Esophagus muscularis mucosa (tissue), 3 donors: Measurements from ENCODE around the gene NMUR2.

Experiments
- POLR2A ChIP-seq: fragments of 450-650 bp; IDR thresholded peaks from one replicate; pipeline ENCODE4 v1.6.1; 2017; ENCODE audit warnings: antibody characterized with exemption, moderate library complexity, mild to moderate bottlenecking, low read depth
- POLR2AphosphoS5 ChIP-seq, 2 donors: sonication (generic); formaldehyde crosslinking; IDR thresholded peaks; one replicate each; pipeline ENCODE4 v1.6.1; 2017; ENCODE audit warnings: antibody characterized with exemption in 2 of 2
- TF ChIP-seq, protein P1 (sequence below), 3 experiments: fragments of 200-600 bp in 2 of 3; fragments of 450-650 bp in 1 of 3; sonication (generic) in 2 of 3; IDR thresholded peaks; one replicate each; pipeline ENCODE4 v1.5.1; 2017 to 2019; ENCODE audit warnings: antibody characterized with exemption in 3 of 3, mild to moderate bottlenecking in 2 of 3, moderate library complexity in 1 of 3

GRCh38 chr5:152380415-152381123, 24.5 kb downstream of the NMUR2 start:
- TF ChIP-seq, protein P1, sequence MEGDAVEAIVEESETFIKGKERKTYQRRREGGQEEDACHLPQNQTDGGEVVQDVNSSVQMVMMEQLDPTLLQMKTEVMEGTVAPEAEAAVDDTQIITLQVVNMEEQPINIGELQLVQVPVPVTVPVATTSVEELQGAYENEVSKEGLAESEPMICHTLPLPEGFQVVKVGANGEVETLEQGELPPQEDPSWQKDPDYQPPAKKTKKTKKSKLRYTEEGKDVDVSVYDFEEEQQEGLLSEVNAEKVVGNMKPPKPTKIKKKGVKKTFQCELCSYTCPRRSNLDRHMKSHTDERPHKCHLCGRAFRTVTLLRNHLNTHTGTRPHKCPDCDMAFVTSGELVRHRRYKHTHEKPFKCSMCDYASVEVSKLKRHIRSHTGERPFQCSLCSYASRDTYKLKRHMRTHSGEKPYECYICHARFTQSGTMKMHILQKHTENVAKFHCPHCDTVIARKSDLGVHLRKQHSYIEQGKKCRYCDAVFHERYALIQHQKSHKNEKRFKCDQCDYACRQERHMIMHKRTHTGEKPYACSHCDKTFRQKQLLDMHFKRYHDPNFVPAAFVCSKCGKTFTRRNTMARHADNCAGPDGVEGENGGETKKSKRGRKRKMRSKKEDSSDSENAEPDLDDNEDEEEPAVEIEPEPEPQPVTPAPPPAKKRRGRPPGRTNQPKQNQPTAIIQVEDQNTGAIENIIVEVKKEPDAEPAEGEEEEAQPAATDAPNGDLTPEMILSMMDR (IDR thresholded peaks at IDR 0.05), result no peak
- TF ChIP-seq POLR2A (no peak), POLR2AphosphoS5 (IDR thresholded peaks at IDR 0.05) (no peak)
